Fibroblast of mammary gland (primary cell): ENCODE measurements around the gene CTU2.

ENCODE experiments used
- DNase-seq: peaks from one replicate; pipeline ENCODE4 v3.0.0-alpha.2; 2010; ENCODE audit warnings: low read depth
- H3K4me3 ChIP-seq: 2 replicates; pipeline ENCODE4 v1.5.1; 2011; ENCODE audit warnings: low read depth, mild to moderate bottlenecking, low read length, moderate library complexity; ENCODE audit not compliant: control insufficient read depth
- CTCF ChIP-seq: conservative IDR thresholded peaks from 2 replicates; pipeline ENCODE4 v1.5.1; 2011; ENCODE audit warnings: low read depth, low read length, inconsistent platforms; ENCODE audit not compliant: control insufficient read depth, insufficient read depth

The CTU2 gene

GRCh38 chr16:88738151-88739084 is 32.1 kb downstream of the CTU2 start:
- no peak overlapping the region for H3K4me3 ChIP-seq
- no peak for DNase-seq

GRCh38 chr16:88739139-88739976 is 33.1 kb downstream of the CTU2 start:
- no peak for DNase-seq
- TF ChIP-seq CTCF = no peak
- H3K4me3 ChIP-seq = no peak overlapping the region

More at GRCh38 chr16:88738151-88739084, 32.1 kb downstream of the CTU2 start:
- TF ChIP-seq CTCF = no peak

GRCh38 chr16:88739977-88740726 is 33.8 kb downstream of the CTU2 start:
- no peak overlapping the region for H3K4me3 ChIP-seq
- TF ChIP-seq CTCF = no peak
- DNase-seq = no peak

- no peak for DNase-seq
- H3K4me3 ChIP-seq = no peak overlapping the region
- no peak for TF ChIP-seq CTCF
Observed at GRCh38 chr16:88740727-88741055, 34.4 kb downstream of the CTU2 start.

GRCh38 chr16:88741368-88741767 is 35.1 kb downstream of the CTU2 start:
- H3K4me3 ChIP-seq = no peak overlapping the region
- DNase-seq = no peak
- no peak for TF ChIP-seq CTCF

GRCh38 chr16:88742896-88743605 is 36.7 kb downstream of the CTU2 start:
- DNase-seq = no peak
- TF ChIP-seq CTCF = no peak
- no peak overlapping the region for H3K4me3 ChIP-seq
